ENCODE data around the gene RBM19.

The RBM19 gene

GRCh38 chr12:113955109-113955970 lies 10.8 kb downstream of the RBM19 start:
- no peak for DNase-seq

GRCh38 chr12:113954547-113954946 lies 11.6 kb downstream of the RBM19 start:
- no peak for DNase-seq

DNA sequence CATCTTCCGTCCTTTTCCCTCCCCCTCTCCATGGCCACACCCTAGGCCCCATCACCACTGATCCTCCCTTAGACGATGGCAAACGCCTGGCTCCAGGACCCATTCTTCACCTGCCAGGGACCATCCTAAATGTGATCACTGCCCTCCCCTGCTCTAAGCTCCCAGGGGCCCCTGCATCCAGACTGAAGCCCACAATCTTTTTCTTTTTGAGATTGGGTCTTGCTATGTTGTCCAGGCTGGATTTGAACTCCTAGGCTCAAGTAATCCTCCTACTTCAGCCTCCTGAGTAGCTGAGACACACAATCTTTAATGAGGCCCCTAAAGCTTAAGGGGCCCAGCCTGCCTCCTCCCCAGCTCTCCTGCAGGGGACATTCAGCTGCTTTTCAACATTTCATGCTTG lies 15.3 kb downstream of the RBM19 start:
- DNase-seq = no peak

DNA sequence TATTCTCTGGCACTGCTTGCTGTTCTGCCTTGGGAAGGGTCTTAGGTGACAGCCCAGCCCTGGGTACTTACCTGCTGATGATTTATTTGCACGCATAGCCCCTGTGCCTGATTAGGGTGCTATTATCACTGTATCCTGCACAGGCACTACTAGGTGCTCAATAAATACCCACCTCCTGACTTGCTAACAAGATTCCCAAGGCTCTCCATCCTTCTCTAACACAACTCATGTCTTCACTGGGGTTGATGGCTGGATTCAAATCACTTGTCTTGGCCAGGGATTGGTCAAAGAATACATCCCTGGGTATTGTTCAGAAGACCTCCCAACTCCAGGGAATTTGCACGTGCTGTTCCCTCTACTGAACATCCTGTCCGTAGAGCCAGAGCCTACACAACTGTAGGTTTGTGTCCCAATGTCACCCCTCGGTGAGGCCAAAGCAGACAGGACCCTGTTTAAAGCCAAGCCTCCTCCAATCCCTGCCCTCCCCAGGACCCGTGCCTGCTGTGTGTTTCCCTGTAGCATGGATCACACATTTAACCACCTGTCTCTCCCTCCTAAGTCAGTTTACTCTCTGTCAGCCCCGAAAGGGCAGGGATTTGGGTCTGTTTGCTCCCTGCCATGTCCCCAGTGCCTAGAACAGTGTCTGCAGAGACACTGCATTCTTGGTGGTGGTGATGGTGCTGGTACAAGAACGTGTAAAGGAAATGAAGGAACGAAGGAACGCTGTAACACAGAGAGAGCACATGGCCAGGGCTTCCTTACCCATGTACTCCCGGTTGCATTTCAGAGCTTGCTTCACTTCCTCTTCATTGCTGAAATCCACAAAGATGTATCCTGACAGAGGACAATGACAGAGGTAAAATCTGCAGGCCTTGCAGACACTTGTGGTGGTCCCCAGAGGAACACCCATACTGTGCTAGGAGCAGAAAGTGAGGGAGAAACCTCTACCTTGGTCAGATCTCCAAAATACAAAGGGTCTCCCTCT lies 16.5 kb downstream of the RBM19 start:
- DNase-seq = no peak

- no peak for DNase-seq
Measured at GRCh38 chr12:113948151-113948914, 17.8 kb downstream of the RBM19 start.

DNA sequence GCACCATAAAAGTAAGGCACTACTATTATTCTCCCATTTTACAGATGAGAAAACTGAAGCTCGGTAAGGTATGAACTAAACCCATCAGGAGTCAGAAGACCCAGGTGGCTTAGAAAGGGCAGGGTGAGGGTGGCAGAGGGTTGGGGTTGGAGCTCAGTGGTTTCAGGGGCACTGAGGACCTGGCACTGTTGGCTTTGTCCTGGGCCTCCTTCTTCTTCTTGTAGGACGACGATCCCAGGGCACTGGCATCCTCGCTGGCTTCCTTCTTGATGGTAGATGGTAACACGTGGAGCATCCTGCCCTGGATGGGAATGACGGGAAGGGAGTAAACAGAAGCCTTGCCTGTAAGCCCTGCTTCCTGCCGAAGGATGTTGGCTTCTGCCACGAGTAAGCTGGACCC lies 19.9 kb downstream of the RBM19 start:
- DNase-seq = no peak

- no peak for DNase-seq
Measured at GRCh38 chr12:113945174-113946173, 20.7 kb downstream of the RBM19 start.

GRCh38 chr12:113942209-113942608 lies 23.9 kb downstream of the RBM19 start:
- DNase-seq = no peak

- no peak for DNase-seq
Measured at GRCh38 chr12:113941208-113941486, 25.0 kb downstream of the RBM19 start.

DNA sequence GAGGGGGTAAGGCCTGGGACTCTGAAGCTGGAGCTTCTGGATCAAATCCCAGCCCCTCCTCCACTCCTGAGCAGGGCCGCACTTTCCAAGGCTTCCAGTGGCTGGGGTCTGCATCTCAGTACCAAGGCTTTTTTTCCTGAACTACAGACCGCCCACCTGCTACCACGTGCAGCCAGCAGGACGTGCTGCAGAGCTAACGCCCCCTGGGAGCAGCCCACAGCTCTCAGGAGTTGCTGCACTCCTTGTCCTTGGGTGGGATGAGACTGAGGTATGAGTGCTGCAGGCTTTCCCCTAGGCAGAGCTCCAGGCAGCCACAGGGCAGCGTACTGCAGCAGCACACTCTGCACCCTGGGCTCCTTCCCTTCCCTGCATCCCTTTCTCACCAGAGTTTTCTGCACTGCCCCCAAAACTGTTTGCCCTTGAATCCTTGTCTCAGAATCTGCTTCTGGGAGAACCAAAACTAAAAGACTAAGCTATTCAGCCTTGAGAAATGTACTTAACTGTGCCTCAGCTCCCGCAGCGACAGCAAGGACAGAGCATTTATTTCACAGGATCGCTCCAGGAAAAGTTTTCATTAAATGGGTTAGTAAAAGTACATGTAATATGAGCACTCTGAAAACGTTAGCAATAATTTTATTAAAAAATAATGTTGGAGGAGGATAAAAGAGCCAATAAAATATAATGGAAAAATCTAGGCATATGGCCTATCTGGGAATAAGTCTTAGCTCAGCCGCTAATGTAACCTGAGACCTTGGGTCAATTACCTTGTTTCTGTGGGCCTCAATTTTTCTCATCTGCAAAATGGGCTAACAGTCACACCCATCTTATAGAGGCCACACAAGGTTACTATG lies 25.5 kb downstream of the RBM19 start:
- no peak for DNase-seq

DNA sequence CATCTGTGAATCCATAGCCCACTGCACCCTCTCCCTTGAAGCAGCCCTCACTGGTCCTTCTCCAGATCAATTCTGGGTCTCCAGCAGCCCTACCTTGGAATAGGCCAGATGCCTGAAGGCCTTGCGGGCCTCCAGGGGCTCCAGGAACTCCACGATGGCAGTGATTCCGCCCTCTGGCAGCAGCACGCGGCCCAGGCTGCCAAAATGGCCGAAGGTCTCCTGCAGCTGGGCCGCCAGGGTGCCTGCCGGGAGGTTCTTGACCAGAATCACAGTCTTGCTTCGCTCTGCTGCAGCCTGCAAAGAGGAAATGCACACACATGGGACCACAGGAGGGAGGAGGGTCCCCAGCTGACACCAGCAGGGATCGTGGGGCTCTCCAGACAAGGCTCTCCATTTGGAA lies 26.3 kb downstream of the RBM19 start:
- DNase-seq = no peak

DNA sequence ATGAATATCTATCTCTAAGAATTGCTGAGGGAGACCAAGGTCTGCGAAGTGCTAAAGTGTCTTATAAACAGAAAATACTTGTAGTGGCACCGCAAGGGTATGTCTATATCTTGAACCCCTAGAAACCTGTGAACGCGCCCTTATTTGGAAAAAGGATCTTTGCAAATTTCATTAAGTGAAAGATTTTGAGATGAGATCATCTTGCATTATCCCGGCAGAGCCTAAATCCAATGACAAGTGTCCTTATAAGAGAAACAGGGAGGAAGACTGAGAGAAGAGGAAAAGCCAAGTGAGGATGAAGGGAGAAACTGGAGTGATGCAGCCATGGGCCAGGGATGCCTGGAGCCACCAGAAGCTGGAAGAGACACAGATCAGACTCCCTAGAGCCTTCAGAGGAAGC lies 27.7 kb downstream of the RBM19 start:
- DNase-seq = no peak

DNA sequence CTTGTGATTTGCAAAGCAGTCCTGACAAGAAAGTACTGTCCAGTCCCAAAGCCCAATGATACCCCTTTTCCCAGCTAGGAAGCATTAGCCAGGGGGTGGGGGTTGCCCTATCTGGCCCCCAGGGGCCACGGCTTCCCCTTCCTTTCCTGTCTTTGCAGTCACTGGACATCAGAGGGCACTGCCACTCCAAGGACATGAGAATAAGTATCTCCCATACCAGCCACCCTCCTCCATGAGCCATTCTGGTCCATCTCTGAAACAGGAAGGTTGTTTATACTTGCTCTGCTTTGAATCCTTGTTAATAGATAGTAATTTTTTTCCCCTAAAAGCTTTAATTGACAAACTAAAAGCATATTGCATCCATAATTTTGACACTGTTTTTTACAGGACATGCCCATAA lies 29.7 kb downstream of the RBM19 start:
- DNase-seq = no peak

DNA sequence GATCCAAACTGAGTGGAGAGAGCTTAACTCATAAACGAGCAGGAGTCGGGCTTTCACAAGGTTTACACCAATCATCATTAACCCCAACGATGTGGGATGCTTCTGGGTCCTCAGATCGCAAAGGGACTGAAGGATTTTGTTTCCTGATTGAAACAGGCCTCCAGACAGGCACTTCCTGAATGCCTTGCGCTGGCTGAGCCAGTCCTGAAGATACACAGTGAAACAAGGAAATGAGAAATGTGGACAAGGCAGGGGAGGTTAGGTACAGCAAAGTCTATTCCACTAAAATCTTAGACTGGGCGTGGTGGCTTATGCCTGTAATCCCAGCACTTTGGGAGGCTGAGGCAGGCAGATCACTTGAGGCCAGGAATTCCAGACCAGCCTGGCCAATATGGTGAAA lies 30.7 kb downstream of the RBM19 start:
- DNase-seq = no peak

- DNase-seq = no peak
Measured at GRCh38 chr12:113934946-113935345, 31.2 kb downstream of the RBM19 start.

GRCh38 chr12:113934060-113934814 lies 31.9 kb downstream of the RBM19 start:
- DNase-seq = no peak

GRCh38 chr12:113933201-113933786 lies 32.8 kb downstream of the RBM19 start:
- DNase-seq = peak; percentile 73

DNA sequence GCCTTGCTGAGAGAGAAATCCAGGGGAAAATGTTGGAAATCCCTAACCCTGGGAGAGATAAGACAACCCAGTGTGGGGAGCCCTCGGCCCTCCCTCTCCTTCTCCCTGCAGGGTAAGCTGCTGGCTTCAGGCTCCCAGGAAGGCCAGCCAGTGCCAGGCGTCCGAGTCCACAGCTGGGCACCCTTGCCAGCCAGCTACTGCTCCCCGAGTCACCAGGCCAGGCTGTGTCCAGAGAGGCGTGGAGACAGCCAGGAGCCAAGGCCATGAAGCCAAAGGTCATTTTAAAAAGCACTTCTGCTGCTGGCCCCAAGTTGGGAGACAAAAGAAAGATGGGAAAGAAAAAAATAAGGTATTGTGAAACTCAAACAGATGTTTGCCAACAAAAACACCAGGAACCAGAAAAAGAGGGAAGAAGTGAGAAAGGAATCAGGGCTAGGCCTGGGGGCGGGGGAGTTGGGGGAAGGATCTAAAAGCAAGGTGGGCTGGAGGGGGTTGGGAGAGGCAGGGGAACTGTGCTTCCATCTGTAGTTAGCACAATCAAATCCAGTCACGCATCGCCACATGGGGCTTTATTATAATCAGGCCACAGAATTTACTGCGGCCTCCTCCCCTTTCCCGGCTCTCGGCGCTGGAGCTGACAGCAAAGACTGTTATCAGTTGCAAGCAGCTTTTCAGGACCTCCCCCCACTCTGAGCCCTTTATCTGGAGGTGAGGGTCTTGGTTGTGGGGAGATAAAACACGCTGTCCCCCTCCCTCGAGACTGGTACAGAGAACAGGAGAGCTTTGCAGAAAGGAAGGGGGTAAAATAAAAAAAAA lies 33.5 kb downstream of the RBM19 start:
- DNase-seq = peak; percentile 17

DNA sequence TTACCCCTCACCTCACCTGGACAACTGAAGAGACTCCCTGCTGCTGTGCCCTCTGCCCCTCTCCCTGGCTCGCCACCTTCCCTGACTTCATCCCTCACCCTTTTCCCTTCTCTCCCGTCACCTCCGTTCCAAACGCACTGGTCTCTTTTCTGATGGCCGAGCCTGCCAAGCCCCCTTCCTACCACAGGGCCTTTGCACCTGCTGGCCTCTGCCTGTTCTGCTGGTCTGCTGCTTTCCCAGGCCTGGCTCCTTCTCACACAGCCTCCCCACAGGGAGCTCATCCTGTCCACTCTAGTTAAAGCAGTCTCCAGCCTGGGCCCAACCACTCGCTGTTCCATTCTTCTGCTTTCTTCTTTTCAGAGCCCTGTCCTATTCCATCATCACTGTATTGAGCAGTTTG lies 34.6 kb downstream of the RBM19 start:
- no peak for DNase-seq
